HepG2 (cell line): Measurements from ENCODE around the gene TBC1D22A. TPM values are rescaled to one million over a fixed set of nuclear protein-coding genes. Genes with fewer than 3 reads are reported as not detected.

Experiments
- ARHGAP35 ChIP-seq: sonication (generic); formaldehyde crosslinking; IDR thresholded peaks from 2 replicates; pipeline ENCODE4 v1.9.0; 2022; ENCODE audit warnings: mild to moderate bottlenecking, inconsistent platforms, moderate library complexity, missing genetic modification reagents, borderline replicate concordance
- BCL6 ChIP-seq: IDR thresholded peaks from 2 replicates; pipeline ENCODE4 v1.6.1; 2016; ENCODE audit warnings: missing genetic modification reagents, missing compliant biosample characterization
- FOSL2 ChIP-seq: sonication (generic); formaldehyde crosslinking; IDR thresholded peaks from 2 replicates; pipeline ENCODE4 v1.4.0; 2020; ENCODE audit warnings: missing genetic modification reagents
- KDM2A ChIP-seq: sonication (generic); formaldehyde crosslinking; IDR thresholded peaks from 2 replicates; pipeline ENCODE4 v1.4.0; 2020; ENCODE audit warnings: low read depth, missing genetic modification reagents, borderline replicate concordance
- NBN ChIP-seq: fragments of 450-650 bp; conservative IDR thresholded peaks from 2 replicates; pipeline ENCODE4 v1.6.1; 2017
- NONO ChIP-seq, 2 experiments: fragments of 450-650 bp in 1 of 2; sonication (generic) in 1 of 2; formaldehyde crosslinking in 1 of 2; IDR thresholded peaks in 1 of 2; conservative IDR thresholded peaks in 1 of 2; 2 replicates each; pipeline versions ENCODE4 v1.6.1 to v1.8.0; 2017 to 2022; ENCODE audit warnings: mild to moderate bottlenecking in 1 of 2, missing genetic modification reagents in 1 of 2, moderate library complexity in 1 of 2
- NR2C2 ChIP-seq: sonication (generic); formaldehyde crosslinking; IDR thresholded peaks from 2 replicates; pipeline ENCODE4 v1.4.0; 2020; ENCODE audit warnings: missing genetic modification reagents, mild to moderate bottlenecking, moderate library complexity, borderline replicate concordance
- NRL ChIP-seq: sonication (generic); formaldehyde crosslinking; IDR thresholded peaks from 2 replicates; pipeline ENCODE4 v1.5.0; 2020; ENCODE audit warnings: missing genetic modification reagents, mild to moderate bottlenecking, moderate library complexity, borderline replicate concordance
- RXRB ChIP-seq: IDR thresholded peaks from 2 replicates; pipeline ENCODE4 v1.6.1; 2016; ENCODE audit warnings: borderline replicate concordance, missing genetic modification reagents, missing compliant biosample characterization
- TGIF2 ChIP-seq: IDR thresholded peaks from 2 replicates; pipeline ENCODE4 v1.6.1; 2016; ENCODE audit warnings: control low read depth, missing compliant biosample characterization
- ZBTB38 ChIP-seq: sonication (generic); formaldehyde crosslinking; IDR thresholded peaks from 2 replicates; pipeline ENCODE4 v1.5.1; 2020; ENCODE audit warnings: mild to moderate bottlenecking, missing genetic modification reagents
- ZNF383 ChIP-seq: sonication (generic); formaldehyde crosslinking; IDR thresholded peaks from 2 replicates; pipeline ENCODE4 v1.4.0; 2020; ENCODE audit warnings: missing genetic modification reagents, mild to moderate bottlenecking, borderline replicate concordance
- ZNF44 ChIP-seq: sonication (generic); formaldehyde crosslinking; IDR thresholded peaks from 2 replicates; pipeline ENCODE4 v1.5.1; 2020; ENCODE audit warnings: mild to moderate bottlenecking, missing genetic modification reagents
- ZNF563 ChIP-seq: sonication (generic); formaldehyde crosslinking; IDR thresholded peaks from 2 replicates; pipeline ENCODE4 v1.8.0; 2022; ENCODE audit warnings: mild to moderate bottlenecking, moderate library complexity, missing genetic modification reagents
- ZNF567 ChIP-seq: sonication (generic); formaldehyde crosslinking; IDR thresholded peaks from 2 replicates; pipeline ENCODE4 v1.8.1; 2023; ENCODE audit warnings: mild to moderate bottlenecking, missing genetic modification reagents, borderline replicate concordance
- ZNF660 ChIP-seq: sonication (generic); formaldehyde crosslinking; IDR thresholded peaks from 2 replicates; pipeline ENCODE4 v1.5.1; 2020; ENCODE audit warnings: mild to moderate bottlenecking, low read depth, missing genetic modification reagents, borderline replicate concordance
- polyA plus RNA-seq, 8 experiments: library from polyadenylated mRNA; depleted of rRNA in 3 of 8; stranded (reverse) in 7 of 8; unstranded in 1 of 8; fragments of >200 nt; fragmentation: Illumina TruSeq in 4 of 8; extraction: Trizol in 4 of 8; gene quantifications; 2 replicates each; pipeline versions ENCODE4 v1.2.1 to v1.2.3, GENCODE V29; 2011 to 2016; ENCODE audit warnings: low read depth in 4 of 8, missing spikeins in 1 of 8, mixed read lengths in 1 of 8; ENCODE audit not compliant: insufficient read depth in 1 of 8
- total RNA-seq, 5 experiments: library from RNA; depleted of rRNA; stranded (reverse); fragments of >200 nt; fragmentation: Illumina TruSeq; extraction: Trizol; gene quantifications; 2 replicates each; pipeline ENCODE4 v1.2.3, GENCODE V29; 2016; ENCODE audit warnings: low read depth in 1 of 5
- TF ChIP-seq, protein P1 (sequence below): sonication (generic); formaldehyde crosslinking; IDR thresholded peaks from 2 replicates; pipeline ENCODE4 v1.4.0; 2020; ENCODE audit warnings: missing genetic modification reagents
- TF ChIP-seq, protein P2 (sequence below): IDR thresholded peaks from 2 replicates; pipeline ENCODE4 v1.6.1; 2016; ENCODE audit warnings: low read depth, control low read depth
- TF ChIP-seq, protein P3 (sequence below): sonication (generic); formaldehyde crosslinking; IDR thresholded peaks from 2 replicates; pipeline ENCODE4 v1.4.0; 2020; ENCODE audit warnings: missing genetic modification reagents, borderline replicate concordance

The TBC1D22A gene
- total and polyA plus RNA-seq, 2 of the 13 experiments (the other 11 are each of a cell fraction or from before 2014, with no cell fraction given), result 17.3 to 18.0 TPM

- TF ChIP-seq, protein P1, sequence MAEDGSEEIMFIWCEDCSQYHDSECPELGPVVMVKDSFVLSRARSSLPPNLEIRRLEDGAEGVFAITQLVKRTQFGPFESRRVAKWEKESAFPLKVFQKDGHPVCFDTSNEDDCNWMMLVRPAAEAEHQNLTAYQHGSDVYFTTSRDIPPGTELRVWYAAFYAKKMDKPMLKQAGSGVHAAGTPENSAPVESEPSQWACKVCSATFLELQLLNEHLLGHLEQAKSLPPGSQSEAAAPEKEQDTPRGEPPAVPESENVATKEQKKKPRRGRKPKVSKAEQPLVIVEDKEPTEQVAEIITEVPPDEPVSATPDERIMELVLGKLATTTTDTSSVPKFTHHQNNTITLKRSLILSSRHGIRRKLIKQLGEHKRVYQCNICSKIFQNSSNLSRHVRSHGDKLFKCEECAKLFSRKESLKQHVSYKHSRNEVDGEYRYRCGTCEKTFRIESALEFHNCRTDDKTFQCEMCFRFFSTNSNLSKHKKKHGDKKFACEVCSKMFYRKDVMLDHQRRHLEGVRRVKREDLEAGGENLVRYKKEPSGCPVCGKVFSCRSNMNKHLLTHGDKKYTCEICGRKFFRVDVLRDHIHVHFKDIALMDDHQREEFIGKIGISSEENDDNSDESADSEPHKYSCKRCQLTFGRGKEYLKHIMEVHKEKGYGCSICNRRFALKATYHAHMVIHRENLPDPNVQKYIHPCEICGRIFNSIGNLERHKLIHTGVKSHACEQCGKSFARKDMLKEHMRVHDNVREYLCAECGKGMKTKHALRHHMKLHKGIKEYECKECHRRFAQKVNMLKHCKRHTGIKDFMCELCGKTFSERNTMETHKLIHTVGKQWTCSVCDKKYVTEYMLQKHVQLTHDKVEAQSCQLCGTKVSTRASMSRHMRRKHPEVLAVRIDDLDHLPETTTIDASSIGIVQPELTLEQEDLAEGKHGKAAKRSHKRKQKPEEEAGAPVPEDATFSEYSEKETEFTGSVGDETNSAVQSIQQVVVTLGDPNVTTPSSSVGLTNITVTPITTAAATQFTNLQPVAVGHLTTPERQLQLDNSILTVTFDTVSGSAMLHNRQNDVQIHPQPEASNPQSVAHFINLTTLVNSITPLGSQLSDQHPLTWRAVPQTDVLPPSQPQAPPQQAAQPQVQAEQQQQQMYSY, result no peak
- TF ChIP-seq FOSL2 (peak; percentile 98), NBN (no peak), ZNF563 (CRISPR knock-in tag) (peak; percentile 61; the same call in 1 of the 2 replicates), ZNF660 (no peak), TGIF2 (peak; percentile 88), NR2C2 (CRISPR knock-in tag) (no peak), RXRB (0 out of 2 replicates have a peak, but pooled peaks have one; percentile 33), ZNF44 (no peak), BCL6 (CRISPR knock-in tag) (no peak), ARHGAP35 (CRISPR knock-in tag) (peak; percentile 13; the same call in 1 of the 2 replicates), KDM2A (CRISPR knock-in tag) (peak; percentile 19; the same call in 1 of the 2 replicates), NRL (no peak), NONO (IDR thresholded peaks at IDR 0.05) (no peak), NONO (CRISPR knock-in tag; conservative IDR thresholded peaks at IDR 0.05) (no peak; the same call in 1 of the 2 replicates), ZNF383 (CRISPR knock-in tag) (no peak), ZNF567 (CRISPR knock-in tag) (0 out of 2 replicates have a peak, but pooled peaks have one; percentile 53), ZBTB38 (CRISPR knock-in tag) (peak; percentile 93; the same call in 1 of the 2 replicates)
- TF ChIP-seq, protein P2, sequence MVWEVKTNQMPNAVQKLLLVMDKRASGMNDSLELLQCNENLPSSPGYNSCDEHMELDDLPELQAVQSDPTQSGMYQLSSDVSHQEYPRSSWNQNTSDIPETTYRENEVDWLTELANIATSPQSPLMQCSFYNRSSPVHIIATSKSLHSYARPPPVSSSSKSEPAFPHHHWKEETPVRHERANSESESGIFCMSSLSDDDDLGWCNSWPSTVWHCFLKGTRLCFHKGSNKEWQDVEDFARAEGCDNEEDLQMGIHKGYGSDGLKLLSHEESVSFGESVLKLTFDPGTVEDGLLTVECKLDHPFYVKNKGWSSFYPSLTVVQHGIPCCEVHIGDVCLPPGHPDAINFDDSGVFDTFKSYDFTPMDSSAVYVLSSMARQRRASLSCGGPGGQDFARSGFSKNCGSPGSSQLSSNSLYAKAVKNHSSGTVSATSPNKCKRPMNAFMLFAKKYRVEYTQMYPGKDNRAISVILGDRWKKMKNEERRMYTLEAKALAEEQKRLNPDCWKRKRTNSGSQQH (CRISPR knock-in tag), result no peak
- TF ChIP-seq, protein P3, sequence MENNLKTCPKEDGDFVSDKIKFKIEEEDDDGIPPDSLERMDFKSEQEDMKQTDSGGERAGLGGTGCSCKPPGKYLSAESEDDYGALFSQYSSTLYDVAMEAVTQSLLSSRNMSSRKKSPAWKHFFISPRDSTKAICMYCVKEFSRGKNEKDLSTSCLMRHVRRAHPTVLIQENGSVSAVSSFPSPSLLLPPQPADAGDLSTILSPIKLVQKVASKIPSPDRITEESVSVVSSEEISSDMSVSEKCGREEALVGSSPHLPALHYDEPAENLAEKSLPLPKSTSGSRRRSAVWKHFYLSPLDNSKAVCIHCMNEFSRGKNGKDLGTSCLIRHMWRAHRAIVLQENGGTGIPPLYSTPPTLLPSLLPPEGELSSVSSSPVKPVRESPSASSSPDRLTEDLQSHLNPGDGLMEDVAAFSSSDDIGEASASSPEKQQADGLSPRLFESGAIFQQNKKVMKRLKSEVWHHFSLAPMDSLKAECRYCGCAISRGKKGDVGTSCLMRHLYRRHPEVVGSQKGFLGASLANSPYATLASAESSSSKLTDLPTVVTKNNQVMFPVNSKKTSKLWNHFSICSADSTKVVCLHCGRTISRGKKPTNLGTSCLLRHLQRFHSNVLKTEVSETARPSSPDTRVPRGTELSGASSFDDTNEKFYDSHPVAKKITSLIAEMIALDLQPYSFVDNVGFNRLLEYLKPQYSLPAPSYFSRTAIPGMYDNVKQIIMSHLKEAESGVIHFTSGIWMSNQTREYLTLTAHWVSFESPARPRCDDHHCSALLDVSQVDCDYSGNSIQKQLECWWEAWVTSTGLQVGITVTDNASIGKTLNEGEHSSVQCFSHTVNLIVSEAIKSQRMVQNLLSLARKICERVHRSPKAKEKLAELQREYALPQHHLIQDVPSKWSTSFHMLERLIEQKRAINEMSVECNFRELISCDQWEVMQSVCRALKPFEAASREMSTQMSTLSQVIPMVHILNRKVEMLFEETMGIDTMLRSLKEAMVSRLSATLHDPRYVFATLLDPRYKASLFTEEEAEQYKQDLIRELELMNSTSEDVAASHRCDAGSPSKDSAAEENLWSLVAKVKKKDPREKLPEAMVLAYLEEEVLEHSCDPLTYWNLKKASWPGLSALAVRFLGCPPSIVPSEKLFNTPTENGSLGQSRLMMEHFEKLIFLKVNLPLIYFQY (CRISPR knock-in tag), result no peak
These were observed 172.5 kb downstream of the TBC1D22A start (continued) for GRCh38 chr22:46934746-46935491.
